IMR-90 (cell line): ENCODE measurements around the gene SERPING1. TPM values are rescaled to one million over a fixed set of nuclear protein-coding genes. Genes with fewer than 3 reads are reported as not detected.
"Not testable (repeated sequence)": the region's sequence is repeated elsewhere in the genome, so short reads cannot be mapped to it uniquely, and the experiment has no call there.

Source experiments
- ATAC-seq: fragments of 200-7000 bp; cut with Tn5 transposase; 2 replicates; pipeline ENCODE4 v1.9.1; 2020; ENCODE audit warnings: low read depth, mild to moderate bottlenecking, moderate library complexity
- BruUV-seq: library from RNA; stranded (reverse); fragments of 400-500 nt; replicated peaks from 2 replicates; lab custom pipeline; 2021; lab: Mats Ljungman, UMichigan
- CTCF ChIA-PET: fragments of 300-600 bp; formaldehyde crosslinking; extraction: SDS; loops from one replicate; lab custom pipeline; 2021; ENCODE audit warnings: antibody characterized with exemption; lab: Yijun Ruan, JAX
- POLR2A ChIA-PET: fragments of 300-600 bp; sonication (Branson Sonifier 250); formaldehyde crosslinking; loops from one replicate; lab custom pipeline; 2022; ENCODE audit warnings: antibody characterized with exemption; ENCODE audit not compliant: unreplicated experiment; lab: Charles Lee
- DNase-seq: peaks from one replicate; pipeline ENCODE4 v3.0.0; 2013
- H2AFZ ChIP-seq: replicated peaks from 2 replicates; pipeline ENCODE3; 2013; ENCODE audit warnings: low read length, mild to moderate bottlenecking; ENCODE audit not compliant: poor library complexity
- H2AK5ac ChIP-seq: 2 replicates; pipeline ENCODE4 v1.6.1; 2013; ENCODE audit warnings: low read depth, low read length, inconsistent platforms
- H2AK9ac ChIP-seq: replicated peaks from 2 replicates; pipeline ENCODE3; 2013; ENCODE audit warnings: mild to moderate bottlenecking, low read depth, low read length, moderate library complexity; ENCODE audit not compliant: poor library complexity
- H2BK120ac ChIP-seq: 2 replicates; pipeline ENCODE4 v1.6.1; 2013; ENCODE audit warnings: low read depth, low read length, inconsistent platforms
- H2BK15ac ChIP-seq: 3 replicates; pipeline ENCODE4 v1.6.1; 2013; ENCODE audit warnings: low read depth, low read length, inconsistent platforms
- H2BK20ac ChIP-seq: 2 replicates; pipeline ENCODE4 v1.6.1; 2013; ENCODE audit warnings: low read depth, mild to moderate bottlenecking, inconsistent platforms, low read length, moderate library complexity
- H2BK5ac ChIP-seq: 2 replicates; pipeline ENCODE4 v1.6.1; 2013; ENCODE audit warnings: mild to moderate bottlenecking, low read depth, low read length, inconsistent platforms; ENCODE audit not compliant: poor library complexity, severe bottlenecking
- H3K14ac ChIP-seq: replicated peaks from 2 replicates; pipeline ENCODE4 v1.6.1; 2013; ENCODE audit warnings: low read depth, low read length, inconsistent platforms
- H3K18ac ChIP-seq: 2 replicates; pipeline ENCODE4 v1.6.1; 2013; ENCODE audit warnings: low read depth, low read length, control low read depth
- H3K23ac ChIP-seq: 2 replicates; pipeline ENCODE4 v1.6.1; 2013; ENCODE audit warnings: low read depth, low read length, inconsistent platforms
- H3K27ac ChIP-seq: 2 replicates; pipeline ENCODE4 v1.5.1; 2013; ENCODE audit warnings: mild to moderate bottlenecking, control low read depth, low read length; ENCODE audit not compliant: insufficient read depth
- H3K27me3 ChIP-seq: 2 replicates; pipeline ENCODE4 v1.6.1; 2013; ENCODE audit warnings: low read length; ENCODE audit not compliant: control insufficient read depth, insufficient read depth
- H3K36me3 ChIP-seq: 2 replicates; pipeline ENCODE4 v1.6.1; 2013; ENCODE audit warnings: low read length, mixed read lengths; ENCODE audit not compliant: control insufficient read depth, insufficient read depth
- H3K4ac ChIP-seq: 2 replicates; pipeline ENCODE4 v1.6.1; 2013; ENCODE audit warnings: low read depth, low read length, inconsistent platforms
- H3K4me1 ChIP-seq: 2 replicates; pipeline ENCODE4 v1.6.1; 2013; ENCODE audit warnings: low read length, mixed read lengths; ENCODE audit not compliant: control insufficient read depth, insufficient read depth
- H3K4me2 ChIP-seq: 2 replicates; pipeline ENCODE4 v1.6.1; 2013; ENCODE audit warnings: low read depth, mild to moderate bottlenecking, control low read depth, low read length, moderate library complexity
- H3K4me3 ChIP-seq: 2 replicates; pipeline ENCODE4 v1.5.1; 2013; ENCODE audit warnings: low read depth, mild to moderate bottlenecking, control low read depth, low read length, moderate library complexity; ENCODE audit not compliant: insufficient read depth
- H3K56ac ChIP-seq: 2 replicates; pipeline ENCODE4 v1.6.1; 2013; ENCODE audit warnings: low read length, inconsistent platforms; ENCODE audit not compliant: insufficient read depth; ENCODE audit errors: extremely low read depth
- H3K79me1 ChIP-seq, 2 experiments: 2 replicates each; pipeline ENCODE4 v1.6.1; 2013; ENCODE audit warnings: low read length in 2 of 2, inconsistent platforms in 1 of 2, low read depth in 1 of 2
- H3K9ac ChIP-seq: 2 replicates; pipeline ENCODE4 v1.6.1; 2013; ENCODE audit warnings: low read depth, low read length, control low read depth
- H3K9me1 ChIP-seq: 2 replicates; pipeline ENCODE4 v1.6.1; 2013; ENCODE audit warnings: low read length, inconsistent platforms; ENCODE audit not compliant: insufficient read depth
- H3K9me3 ChIP-seq: 2 replicates; pipeline ENCODE4 v1.6.1; 2013; ENCODE audit warnings: low read length; ENCODE audit not compliant: control insufficient read depth, insufficient read depth
- H4K20me1 ChIP-seq: 2 replicates; pipeline ENCODE4 v1.6.1; 2013; ENCODE audit warnings: low read length, inconsistent platforms; ENCODE audit not compliant: insufficient read depth
- H4K5ac ChIP-seq: 2 replicates; pipeline ENCODE4 v1.6.1; 2013; ENCODE audit warnings: mild to moderate bottlenecking, low read depth, low read length, control low read depth
- H4K8ac ChIP-seq, 2 experiments: 2 replicates each; pipeline ENCODE4 v1.6.1; 2013; ENCODE audit warnings: low read depth in 2 of 2, low read length in 2 of 2, control low read depth in 1 of 2, inconsistent platforms in 1 of 2
- H4K91ac ChIP-seq: 2 replicates; pipeline ENCODE4 v1.6.1; 2013; ENCODE audit warnings: low read depth, low read length, inconsistent platforms; ENCODE audit not compliant: insufficient read depth
- whole genome bisulfite sequencing, 2 experiments: methylation state at CpG; one replicate each; pipeline versions ENCODE4 v1.1.5 to v1.1.7; 2013; ENCODE audit warnings: missing lambda C conversion rate in 2 of 2; ENCODE audit not compliant: insufficient read length in 1 of 2; ENCODE audit errors: extremely low coverage in 2 of 2; 5-methylcytosine and 5-hydroxymethylcytosine counted together
- dilution Hi-C: fragments of 300-500 bp; cut with HindIII; formaldehyde crosslinking; loops from one replicate; pipeline ENCODE4 v1.14.3; 2018; ENCODE audit warnings: low sequenced_read_pairs; ENCODE audit not compliant: unreplicated experiment
- in situ Hi-C: fragments of 300-500 bp; cut with MboI; formaldehyde crosslinking; loops from 3 replicates; pipeline ENCODE4 v1.14.3; 2019; ENCODE audit warnings: low sequenced_read_pairs, inconsistent platforms, mixed read lengths
- intact Hi-C: fragments of 100-400 bp; cut with micrococcal nuclease; formaldehyde crosslinking; loops from 2 replicates; pipeline ENCODE4 v1.10.0; 2022
- polyA plus RNA-seq, 3 experiments: library from polyadenylated mRNA; depleted of rRNA; stranded (reverse); fragments of >200 nt; gene quantifications; 2 replicates each; pipeline ENCODE4 v1.2.3, GENCODE V29; 2012; ENCODE audit warnings: low replicate concordance in 1 of 3
- total RNA-seq: library from RNA; depleted of rRNA; stranded (reverse); fragments of >200 nt; gene quantifications from 2 replicates; pipeline ENCODE4 v1.2.3, GENCODE V29; 2012

The SERPING1 gene
- total and polyA plus RNA-seq, 2 of the 4 experiments (the other 2 are of a cell fraction) = 2.0 to 30.7 TPM

DNA sequence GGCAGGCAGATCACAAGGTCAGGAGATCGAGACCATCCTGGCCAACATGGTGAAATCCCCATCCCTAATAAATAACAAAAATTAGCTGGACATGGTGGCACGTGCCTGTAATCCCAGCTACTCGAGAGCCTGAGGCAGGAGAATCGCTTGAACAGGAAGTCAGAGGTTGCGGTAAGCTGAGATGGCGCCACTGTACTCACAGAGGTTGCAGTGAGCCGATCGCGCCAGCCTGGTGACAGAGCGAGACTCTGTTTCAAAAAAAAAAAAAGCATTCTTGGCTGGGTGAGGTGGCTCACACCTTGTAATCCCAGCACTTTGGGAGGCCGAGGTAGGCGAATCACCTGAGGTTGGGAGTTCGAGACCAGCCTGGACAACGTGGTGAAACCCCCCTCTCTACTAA, 54.7 kb downstream of the SERPING1 start:
- H3K79me1 ChIP-seq, in situ Hi-C loops, H2AK9ac ChIP-seq, H3K36me3 ChIP-seq, H3K9me3 ChIP-seq, H3K9me1 ChIP-seq, H3K14ac ChIP-seq, H3K23ac ChIP-seq, H3K9ac ChIP-seq, H3K27me3 ChIP-seq, H3K27ac ChIP-seq, H3K4me2 ChIP-seq, H2AFZ ChIP-seq, H2BK5ac ChIP-seq, DNase-seq, H4K8ac ChIP-seq, ATAC-seq, H2BK120ac ChIP-seq, intact Hi-C loops, BruUV-seq, dilution Hi-C loops, H3K4ac ChIP-seq, H4K5ac ChIP-seq, H3K4me3 ChIP-seq, H2AK5ac ChIP-seq, H2BK15ac ChIP-seq, H2BK20ac ChIP-seq, H3K18ac ChIP-seq, H3K56ac ChIP-seq, H4K91ac ChIP-seq: not testable (repeated sequence)
- ChIA-PET POLR2A (interaction anchor here (0.6 kb wide), 1 partner anchor 67 kb away, joined by 5 read pairs; no protein-coding TSS in a partner anchor), CTCF (interaction anchor here (0.8 kb wide), 1 partner anchor 12 kb away, joined by 3 read pairs; no protein-coding TSS in a partner anchor)
- H3K4me1 ChIP-seq = peaks cover 19% of the 10 kb centered on the region
- 70% methylated on average over 5 of the region's 14 CpGs; no CpG with 5 or more reads in 1 of the 2 experiments for WGBS, 2 experiments
- peaks cover 17% of the 10 kb centered on the region for H4K20me1 ChIP-seq
